NCI-H1694 (cell line): ENCODE data around the gene ZXDC.

Experiments used
- DNase-seq: peaks from one replicate; lab custom pipeline; 2025; lab: John Stamatoyannopoulos, UW

ZXDC gene

GRCh38 chr3:126473292-126474168 is 2.2 kb downstream of the ZXDC start:
- no peak for DNase-seq

DNA sequence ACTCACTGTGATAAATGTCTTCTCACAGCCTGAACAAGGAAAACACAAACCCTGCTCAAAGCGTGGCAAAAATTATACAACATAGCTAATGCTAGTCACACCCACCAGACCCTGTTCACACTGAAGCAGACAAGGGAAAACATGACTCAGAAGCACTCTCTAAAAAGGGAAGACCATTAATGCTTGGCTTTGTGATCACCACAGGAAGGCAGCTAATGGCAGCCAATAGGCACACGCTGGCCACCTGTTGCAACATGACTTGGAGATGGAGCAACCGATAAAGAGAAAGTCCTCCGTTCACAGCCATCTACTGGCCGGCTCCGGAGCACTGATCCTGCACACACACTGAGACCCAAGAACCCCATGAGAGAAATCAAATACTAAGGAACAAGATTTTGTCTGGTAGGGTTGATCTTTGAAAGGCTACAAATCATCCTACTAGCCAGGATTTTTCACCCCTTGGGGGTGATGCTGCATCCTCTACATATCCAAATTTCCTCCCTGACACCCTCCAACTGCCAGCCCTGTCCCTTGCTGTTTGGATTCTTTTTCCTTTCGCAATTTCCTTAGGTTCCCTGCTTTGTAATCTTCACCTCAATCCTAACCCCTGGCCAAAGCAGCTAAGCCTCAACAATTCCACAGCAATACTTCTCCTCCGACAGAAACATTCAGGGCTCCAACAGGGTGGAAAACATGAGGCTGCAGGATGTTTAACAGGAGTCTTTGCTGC is 3.2 kb downstream of the ZXDC start:
- no peak for DNase-seq

GRCh38 chr3:126469479-126469878 is 6.2 kb downstream of the ZXDC start:
- no peak for DNase-seq

DNA sequence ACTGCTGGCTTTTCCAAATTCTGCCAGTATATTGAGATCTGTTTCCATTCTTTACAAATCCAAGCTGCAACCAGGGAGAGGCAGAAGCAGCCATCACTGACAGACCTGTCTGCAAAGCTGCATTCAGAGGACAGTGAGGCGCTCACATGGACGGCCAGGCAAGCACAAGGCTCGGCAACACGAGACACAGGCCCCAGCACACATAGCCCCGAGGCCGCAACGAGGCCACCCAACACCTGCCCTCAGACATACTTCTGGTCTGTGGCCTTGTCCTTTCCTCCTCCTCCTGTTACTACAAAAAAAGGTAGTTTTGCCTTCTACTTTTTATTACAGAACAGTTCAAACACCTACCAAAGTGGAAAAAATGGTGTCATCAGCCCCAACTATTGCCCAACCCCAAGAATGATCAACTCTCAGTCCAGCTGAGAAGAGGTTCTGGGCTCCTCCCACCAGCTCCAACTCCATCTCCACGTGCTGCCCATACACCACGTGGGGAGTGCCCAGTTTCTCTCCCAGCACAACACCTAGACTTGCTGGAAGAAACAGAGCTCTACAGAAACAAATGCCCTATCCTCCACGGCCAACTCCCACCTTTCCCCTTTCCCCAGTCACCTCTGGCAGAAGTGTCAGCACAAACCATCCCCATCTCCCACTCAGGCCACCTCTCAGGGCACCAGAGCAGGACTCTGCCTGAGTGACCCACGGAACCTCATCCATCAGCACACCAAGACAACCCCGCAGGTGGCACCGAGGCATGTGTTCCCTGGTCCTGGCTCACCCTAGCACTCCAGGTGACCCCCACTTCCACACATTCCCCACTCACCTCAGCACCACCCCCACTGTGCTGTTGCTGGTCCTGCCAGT is 7.4 kb downstream of the ZXDC start:
- DNase-seq, result no peak

GRCh38 chr3:126467611-126467955 is 8.1 kb downstream of the ZXDC start:
- DNase-seq, result no peak

GRCh38 chr3:126466886-126467610 is 8.6 kb downstream of the ZXDC start:
- no peak for DNase-seq

GRCh38 chr3:126465928-126466544 is 9.7 kb downstream of the ZXDC start:
- DNase-seq, result no peak

DNA sequence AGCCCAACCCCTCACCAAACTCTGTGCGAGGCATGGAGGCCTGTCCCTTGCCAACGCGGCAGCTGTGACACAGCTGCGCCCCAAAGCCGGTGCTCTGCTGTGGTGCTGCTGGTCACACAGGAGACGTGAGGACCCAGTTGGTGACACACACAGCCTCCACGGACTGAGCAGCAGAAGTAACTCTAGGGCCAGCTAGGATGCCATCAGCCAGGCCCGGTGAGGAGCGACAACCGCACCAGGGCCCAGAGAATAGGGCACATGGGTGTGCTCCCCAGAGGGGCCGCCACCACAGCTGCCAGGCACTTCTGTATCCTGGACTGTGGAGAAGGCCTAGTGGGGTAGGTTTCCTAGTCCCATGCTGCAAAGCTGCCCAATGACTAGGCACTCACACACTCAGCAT is 10.7 kb downstream of the ZXDC start:
- no peak for DNase-seq

DNA sequence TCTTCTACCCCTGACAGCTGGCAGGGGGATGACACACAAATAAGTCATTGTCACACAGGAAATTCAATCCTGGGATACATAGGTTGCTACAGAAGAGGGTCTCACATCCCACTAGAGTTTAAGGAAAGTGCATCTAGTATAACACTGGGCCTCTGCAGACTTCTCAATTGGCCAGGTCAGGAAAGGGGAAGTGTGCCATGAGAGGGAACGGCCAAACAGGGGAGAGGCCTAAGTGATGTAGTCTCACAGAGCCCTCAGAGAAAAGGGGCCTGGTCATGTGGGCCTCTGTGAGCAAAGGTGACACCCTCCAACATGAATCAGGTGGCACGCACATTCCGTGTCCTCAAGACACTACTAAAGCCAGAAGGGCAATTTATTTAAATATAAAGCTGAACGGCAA is 11.2 kb downstream of the ZXDC start:
- no peak for DNase-seq

DNA sequence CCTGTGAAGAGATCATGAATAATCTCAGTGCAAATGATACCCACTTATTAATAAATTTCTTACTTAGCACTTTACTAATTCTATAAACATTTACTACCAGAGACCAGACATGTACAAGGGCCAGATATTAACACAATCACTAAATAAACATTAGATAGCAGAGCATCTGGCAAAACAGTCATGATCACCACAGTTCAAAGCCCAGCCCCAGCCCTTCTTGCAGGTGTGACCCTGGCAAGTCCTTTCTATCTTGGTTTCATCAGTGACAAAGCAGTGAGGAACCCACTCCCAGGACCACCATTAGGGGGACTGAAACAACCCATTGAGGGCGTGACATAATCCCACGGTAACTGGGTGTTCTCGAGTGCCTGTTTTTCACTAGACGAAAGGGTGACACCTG is 11.6 kb downstream of the ZXDC start:
- no peak for DNase-seq

DNA sequence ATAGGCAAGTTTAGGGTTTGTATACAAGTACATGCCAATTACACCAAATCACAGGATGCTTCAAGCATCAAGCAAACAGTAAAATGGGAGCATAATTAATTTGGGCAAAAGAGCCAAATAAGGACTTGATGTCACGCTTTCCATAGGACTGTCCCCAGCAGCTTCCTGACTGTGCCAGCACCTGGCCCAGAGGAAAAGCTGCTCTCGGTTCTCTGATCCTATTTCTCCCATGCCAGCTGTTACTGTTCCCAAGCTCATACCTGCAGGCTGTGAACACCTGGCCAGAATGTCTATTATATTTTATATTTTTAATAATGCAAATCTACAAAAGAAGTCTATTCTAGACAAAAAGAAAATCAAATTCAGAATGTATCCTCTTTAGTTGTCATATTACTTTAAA is 12.2 kb downstream of the ZXDC start:
- DNase-seq, result no peak

DNA sequence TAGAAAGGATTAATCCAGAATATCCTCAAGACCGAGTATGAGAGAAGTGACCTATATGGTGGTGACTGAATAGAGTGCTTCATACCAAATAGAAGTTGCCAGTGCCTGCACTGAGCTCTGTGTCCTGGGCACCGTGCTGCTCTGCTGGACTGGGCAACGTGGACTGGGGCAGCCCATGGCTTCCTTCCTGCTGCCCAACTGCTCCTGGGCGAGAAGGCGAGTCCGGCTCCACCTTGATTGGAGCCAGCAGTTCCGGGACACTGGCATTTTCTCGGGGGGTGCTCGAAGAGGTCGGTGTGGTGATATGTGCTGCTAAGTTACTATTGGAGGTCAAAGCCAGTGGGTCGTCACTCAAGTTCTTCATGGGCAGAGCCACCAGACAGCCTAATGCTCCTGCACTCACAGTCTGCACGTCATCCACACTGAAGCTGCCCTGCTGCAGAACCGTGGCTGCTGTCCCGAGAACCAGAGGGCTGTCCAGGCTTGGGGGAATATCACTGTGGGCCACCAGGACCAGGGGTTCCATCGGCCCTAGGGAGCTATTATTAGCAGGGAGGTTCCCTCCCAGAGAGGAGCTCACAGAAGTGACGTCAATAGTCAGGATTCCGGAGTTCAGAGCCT is 14.1 kb downstream of the ZXDC start:
- DNase-seq, result no peak

DNA sequence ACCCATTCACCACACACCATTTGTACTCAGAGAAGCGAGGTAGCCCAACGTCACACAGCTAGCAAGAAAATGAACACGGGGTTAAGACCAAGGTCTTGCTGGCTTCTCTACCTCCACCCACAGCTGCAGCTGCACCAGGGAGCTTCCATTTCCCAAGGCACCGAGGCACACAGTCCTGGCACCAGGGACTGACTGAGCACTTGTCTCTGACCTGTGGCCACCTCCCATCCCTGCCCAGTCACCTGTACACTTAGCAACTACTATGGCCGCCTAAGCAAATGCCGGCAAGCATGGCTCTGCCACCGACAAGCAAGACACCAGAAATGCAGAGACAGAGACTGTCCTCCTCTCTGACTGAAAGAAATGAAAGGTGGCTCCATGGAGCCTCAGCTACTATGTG is 15.3 kb downstream of the ZXDC start:
- DNase-seq, result no peak

GRCh38 chr3:126459763-126460127 is 15.9 kb downstream of the ZXDC start:
- no peak for DNase-seq

DNA sequence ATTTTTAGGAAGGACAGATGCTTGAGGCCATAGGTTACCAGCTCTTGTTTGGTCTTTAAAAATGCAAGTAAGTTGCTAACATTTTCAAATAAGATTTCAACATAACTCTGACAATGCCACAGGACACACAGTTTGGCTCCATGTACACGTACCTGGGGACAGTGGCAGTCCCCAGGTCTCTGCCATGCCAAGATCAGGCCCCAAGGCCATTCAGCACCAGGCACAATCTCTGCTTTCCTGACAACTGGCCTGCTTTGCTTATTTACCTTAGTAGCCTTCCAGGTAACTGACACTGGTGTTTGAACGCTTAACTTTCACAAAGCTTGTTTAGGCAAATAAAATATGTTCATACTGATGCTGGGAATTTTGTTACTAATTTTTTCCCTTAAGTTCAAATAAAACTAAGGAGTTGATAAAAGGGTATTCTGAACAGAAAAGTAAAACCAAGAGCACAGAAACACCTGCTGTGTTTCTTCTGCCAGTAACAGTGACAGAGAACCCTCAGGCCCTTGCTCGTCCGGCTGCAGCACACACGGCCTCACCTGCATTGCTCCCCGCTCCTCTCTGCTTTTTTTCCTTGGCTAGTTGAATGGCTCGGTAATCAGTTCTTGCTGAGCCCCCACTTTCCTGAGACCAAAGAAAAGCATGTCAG is 16.5 kb downstream of the ZXDC start:
- no peak for DNase-seq

DNA sequence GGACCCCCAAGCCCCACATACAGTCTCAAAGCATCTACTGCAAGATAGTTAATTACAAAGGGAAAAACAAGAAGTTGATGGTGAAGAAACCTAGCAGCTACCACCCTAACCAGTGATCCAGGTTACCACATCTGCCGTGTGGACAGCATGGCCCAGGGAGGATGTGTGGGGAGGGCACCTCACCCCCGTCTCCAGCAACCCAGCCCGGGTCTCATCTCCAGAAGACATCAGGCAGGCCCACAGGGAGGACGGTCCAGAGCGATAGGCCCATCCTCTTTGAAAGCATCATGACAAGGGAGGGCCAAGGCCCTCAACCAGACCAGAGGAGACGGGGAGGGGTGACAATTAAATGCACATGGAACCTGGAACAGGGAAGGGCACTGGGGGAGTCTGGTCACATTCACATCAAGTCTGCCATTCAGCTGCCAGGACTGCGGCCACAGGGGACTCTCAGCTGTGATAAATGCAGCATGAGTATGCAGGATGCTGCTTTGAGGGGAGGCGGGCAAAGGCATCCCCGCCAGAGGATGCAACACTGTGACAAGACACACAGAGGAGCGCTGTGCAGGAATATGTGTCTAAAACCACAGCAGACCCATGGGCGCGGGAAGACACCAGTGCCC is 18.8 kb downstream of the ZXDC start:
- DNase-seq, result no peak

DNA sequence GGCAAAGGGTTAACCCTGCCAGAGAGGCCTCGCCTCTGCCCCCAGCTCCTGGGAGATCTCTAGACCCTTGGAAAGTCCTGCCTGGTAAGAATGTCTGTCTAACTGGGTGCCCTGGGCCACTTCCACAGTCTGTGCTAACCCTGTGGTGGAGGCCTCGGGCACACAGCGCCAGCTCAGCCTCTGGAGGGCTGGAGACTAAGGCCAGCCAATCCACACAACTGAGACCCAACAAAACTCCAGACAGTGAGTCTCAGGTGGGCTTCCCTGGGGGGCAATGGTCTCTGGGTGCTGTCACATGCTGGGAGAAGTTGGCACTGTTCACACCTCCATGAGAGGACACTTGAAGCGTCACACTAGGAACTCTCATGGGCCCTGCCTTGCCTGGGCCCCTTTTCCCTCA is 19.5 kb downstream of the ZXDC start:
- DNase-seq, result no peak

- DNase-seq, result no peak
These were observed 21.1 kb downstream of the ZXDC start for GRCh38 chr3:126454437-126455198.

DNA sequence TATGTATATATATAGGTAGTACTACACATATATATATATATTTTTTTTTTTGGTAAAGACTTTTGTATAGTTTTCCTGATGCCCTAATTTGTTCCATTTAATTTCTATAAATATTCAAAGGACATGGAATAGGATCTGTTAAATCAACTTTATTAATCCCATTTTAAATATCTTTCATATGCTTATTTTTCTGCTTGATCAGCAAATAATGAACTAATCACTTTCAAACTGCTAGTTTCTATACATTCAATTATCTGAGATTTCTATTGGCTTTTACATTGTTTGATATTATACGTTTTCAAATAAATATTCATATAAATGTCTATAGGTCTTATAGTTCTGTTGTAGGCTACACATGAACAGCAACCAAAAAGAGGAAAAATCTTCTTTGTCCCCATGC is 21.7 kb downstream of the ZXDC start:
- DNase-seq, result no peak
